Endodermal cell (in vitro differentiated cells): ENCODE data around the gene ATP2A3. TPM values are rescaled to one million over a fixed set of nuclear protein-coding genes. Genes with fewer than 3 reads are reported as not detected.
"Not testable (repeated sequence)": the region's sequence is repeated elsewhere in the genome, so short reads cannot be mapped to it uniquely, and the experiment has no call there.

Experiments used
- DNase-seq: peaks from one replicate; pipeline ENCODE4 v3.0.0-alpha.2; 2017
- H3K27ac ChIP-seq: 2 replicates; pipeline ENCODE4 v1.5.1; 2013; ENCODE audit warnings: mild to moderate bottlenecking, low read depth, low read length, moderate library complexity
- H3K27me3 ChIP-seq: 2 replicates; pipeline ENCODE4 v1.6.1; 2013; ENCODE audit warnings: mild to moderate bottlenecking, low read length, moderate library complexity; ENCODE audit not compliant: insufficient read depth, control insufficient read depth, poor library complexity, severe bottlenecking
- H3K36me3 ChIP-seq: 2 replicates; pipeline ENCODE4 v1.7.0; 2013; ENCODE audit warnings: mild to moderate bottlenecking, low read length, moderate library complexity; ENCODE audit not compliant: control insufficient read depth, insufficient read depth
- H3K4me1 ChIP-seq: one replicate; pipeline ENCODE4 v1.7.0; 2013; ENCODE audit warnings: low read length; ENCODE audit not compliant: control insufficient read depth, insufficient read depth
- H3K4me3 ChIP-seq: 2 replicates; pipeline ENCODE4 v1.5.1; 2013; ENCODE audit warnings: mild to moderate bottlenecking, low read length, moderate library complexity
- H3K9ac ChIP-seq: 2 replicates; pipeline ENCODE4 v1.6.1; 2013; ENCODE audit warnings: mild to moderate bottlenecking, low read length, moderate library complexity; ENCODE audit not compliant: poor library complexity, severe bottlenecking; ENCODE audit errors: extremely low read depth
- H3K9me3 ChIP-seq: 2 replicates; pipeline ENCODE4 v1.6.1; 2013; ENCODE audit warnings: mild to moderate bottlenecking, low read length, moderate library complexity; ENCODE audit not compliant: control insufficient read depth
- H3K27ac Mint-ChIP-seq: 2 replicates; pipeline ENCODE4 v1.8.0; 2020; ENCODE audit warnings: mixed read lengths
- H3K27me3 Mint-ChIP-seq: 2 replicates; pipeline ENCODE4 v1.8.0; 2021; ENCODE audit warnings: mild to moderate bottlenecking, mixed read lengths; ENCODE audit not compliant: insufficient read depth
- H3K36me3 Mint-ChIP-seq: 2 replicates; pipeline ENCODE4 v1.8.0; 2020; ENCODE audit warnings: low read depth, mixed read lengths
- H3K4me1 Mint-ChIP-seq: 2 replicates; pipeline ENCODE4 v1.8.0; 2020; ENCODE audit warnings: mixed read lengths
- H3K4me3 Mint-ChIP-seq: 2 replicates; pipeline ENCODE4 v1.8.0; 2020; ENCODE audit warnings: mild to moderate bottlenecking, moderate library complexity, mixed read lengths
- H3K9me3 Mint-ChIP-seq: 2 replicates; pipeline ENCODE4 v1.8.0; 2020; ENCODE audit warnings: mild to moderate bottlenecking, mixed read lengths
- CTCF ChIP-seq: fragments of 200-600 bp; sonication (generic); conservative IDR thresholded peaks from 2 replicates; pipeline ENCODE4 v1.5.0; 2021; ENCODE audit warnings: antibody characterized with exemption, mild to moderate bottlenecking
- WGBS, 2 experiments: methylation state at CpG; one replicate each; pipeline versions ENCODE4 v1.1.5 to v1.1.7; 2013; ENCODE audit warnings: missing lambda C conversion rate in 2 of 2, mixed read lengths in 1 of 2; ENCODE audit not compliant: insufficient coverage in 1 of 2, insufficient read length in 1 of 2; 5-methylcytosine and 5-hydroxymethylcytosine counted together
- total RNA-seq, 2 donors: library from RNA; stranded (reverse); fragmentation: NEBNext Ultra II Directional in 1 of 2; extraction: Animal tissue kit (Norgen Biotek cat#: 25700) in 1 of 2; gene quantifications; 2 replicates in 1 of 2; 3 replicates in 1 of 2; pipeline ENCODE4 v1.2.1, GENCODE V29; 2021

ATP2A3 gene
- total RNA-seq, 2 donors from 2014 or later, result 1.4 to 3.7 TPM

GRCh38 chr17:3994221-3994576 is 30.0 kb upstream of the ATP2A3 start:
- Mint-ChIP-seq H3K27ac (no peak overlapping the region), H3K36me3 (no peaks in the 10 kb centered on the region), H3K4me3 (no peak overlapping the region), H3K9me3 (peaks cover 7% of the 10 kb centered on the region), H3K4me1 (no peaks in the 10 kb centered on the region), H3K27me3 (peaks cover 4% of the 10 kb centered on the region)
- H3K27ac ChIP-seq, result no peak overlapping the region
- H3K9ac ChIP-seq, result no peak overlapping the region
- no peak overlapping the region for H3K4me3 ChIP-seq
- no peak for TF ChIP-seq CTCF
- no peaks in the 10 kb centered on the region for H3K27me3 ChIP-seq
- H3K9me3 ChIP-seq, result no peaks in the 10 kb centered on the region
- H3K36me3 ChIP-seq, result no peaks in the 10 kb centered on the region
- H3K4me1 ChIP-seq, result no peaks in the 10 kb centered on the region
- WGBS, 2 experiments, result 82% methylated on average over 1 of the region's 1 CpG; no CpG with 5 or more reads in 1 of the 2 experiments
- no peak for DNase-seq

- Mint-ChIP-seq H3K27ac (no peak overlapping the region), H3K27me3 (peaks cover 4% of the 10 kb centered on the region), H3K36me3 (no peaks in the 10 kb centered on the region), H3K4me1 (no peaks in the 10 kb centered on the region), H3K4me3 (no peak overlapping the region), H3K9me3 (peaks cover 7% of the 10 kb centered on the region)
- no peaks in the 10 kb centered on the region for H3K9me3 ChIP-seq
- no peak for DNase-seq
- 86 to 95% methylated on average over 6 to 8 of the region's 8 CpGs for WGBS, 2 experiments
- no peak overlapping the region for H3K4me3 ChIP-seq
- TF ChIP-seq CTCF, result no peak
- H3K9ac ChIP-seq, result no peak overlapping the region
- no peaks in the 10 kb centered on the region for H3K36me3 ChIP-seq
- no peaks in the 10 kb centered on the region for H3K4me1 ChIP-seq
- no peaks in the 10 kb centered on the region for H3K27me3 ChIP-seq
- H3K27ac ChIP-seq, result no peak overlapping the region
Measured at GRCh38 chr17:3993493-3994220, 29.4 kb upstream of the ATP2A3 start.

GRCh38 chr17:3992370-3992769 is 28.1 kb upstream of the ATP2A3 start:
- Mint-ChIP-seq H3K36me3 (no peaks in the 10 kb centered on the region), H3K27ac (no peak overlapping the region), H3K4me1 (no peaks in the 10 kb centered on the region), H3K4me3 (no peak overlapping the region), H3K9me3 (peaks cover 7% of the 10 kb centered on the region), H3K27me3 (peaks cover 4% of the 10 kb centered on the region)
- no peak overlapping the region for H3K4me3 ChIP-seq
- H3K9ac ChIP-seq, result no peak overlapping the region
- H3K27ac ChIP-seq, result no peak overlapping the region
- no peaks in the 10 kb centered on the region for H3K27me3 ChIP-seq
- WGBS, 2 experiments, result 86 to 99% methylated on average over 2 to 4 of the region's 5 CpGs
- no peaks in the 10 kb centered on the region for H3K9me3 ChIP-seq
- H3K36me3 ChIP-seq, result no peaks in the 10 kb centered on the region
- no peak for TF ChIP-seq CTCF
- no peaks in the 10 kb centered on the region for H3K4me1 ChIP-seq
- DNase-seq, result no peak

- not testable (repeated sequence) for H3K36me3 Mint-ChIP-seq
- 98 to 100% methylated on average over 2 to 3 of the region's 3 CpGs for WGBS, 2 experiments
Measured at GRCh38 chr17:3991699-3992098, 27.5 kb upstream of the ATP2A3 start.

More at GRCh38 chr17:3991699-3992098, 27.5 kb upstream of the ATP2A3 start:
- H3K4me3 ChIP-seq, H3K4me1 Mint-ChIP-seq, H3K4me1 ChIP-seq, H3K27me3 ChIP-seq, H3K36me3 ChIP-seq, DNase-seq, H3K27me3 Mint-ChIP-seq, H3K4me3 Mint-ChIP-seq, H3K27ac Mint-ChIP-seq, H3K9me3 ChIP-seq, H3K9me3 Mint-ChIP-seq, H3K9ac ChIP-seq, H3K27ac ChIP-seq: not testable (repeated sequence)
